Stimulated activated CD4-positive, alpha-beta T cell treated with anti-CD3 and anti-CD28 coated beads, TNF-alpha, amount 100 ng/mL, for 1 hour (primary cell): ENCODE results near the gene PPM1H.
"Not testable (repeated sequence)": the region's sequence is repeated elsewhere in the genome, so short reads cannot be mapped to it uniquely, and the experiment has no call there.

ENCODE experiments used
- DNase-seq, 3 donors: peaks; one replicate each; pipeline ENCODE4 v3.0.0-alpha.2; 2020; ENCODE audit warnings: low read depth in 3 of 3, low spot score in 1 of 3

Gene PPM1H

DNA sequence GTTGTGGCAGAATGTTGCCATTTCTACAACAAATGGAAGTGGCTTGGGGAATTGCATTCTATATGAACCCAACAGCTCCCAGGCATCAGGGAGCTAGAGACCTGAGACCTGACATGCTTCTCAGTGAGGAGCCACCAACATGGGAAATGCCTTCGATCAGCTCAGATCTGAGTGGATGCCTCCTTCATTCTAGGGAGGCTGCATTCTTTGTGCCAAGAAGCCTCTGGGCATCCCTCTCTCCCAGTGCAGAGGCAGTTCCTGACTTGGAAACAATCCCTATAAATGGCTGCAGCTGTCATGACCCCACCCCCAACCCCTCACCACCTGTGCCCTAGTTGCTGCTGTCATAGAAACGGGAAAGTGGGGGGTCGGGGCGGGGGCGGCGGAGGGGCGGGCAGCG lies 196.3 kb downstream of the PPM1H start:
- DNase-seq, result no peak

- no peak for DNase-seq
Observed at GRCh38 chr12:62738105-62738504, 196.8 kb downstream of the PPM1H start.

DNA sequence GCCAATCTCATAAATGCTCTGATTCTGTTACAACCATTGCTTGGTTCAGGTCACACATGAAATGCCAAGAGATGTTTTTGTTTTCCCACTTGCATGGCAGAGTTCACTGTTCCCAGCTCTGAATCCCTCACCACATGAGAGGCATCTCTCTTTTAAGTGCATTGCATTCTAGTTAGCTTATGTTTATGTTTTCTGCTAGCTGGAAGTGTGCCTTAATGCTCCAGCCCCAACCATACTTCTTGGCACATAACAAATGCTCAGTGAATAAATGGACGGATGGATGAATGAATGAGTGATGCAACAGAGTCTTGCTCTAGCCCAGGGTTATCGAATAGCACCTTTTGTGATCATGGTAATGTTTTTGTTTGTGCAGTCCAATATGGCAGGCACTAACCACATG lies 197.3 kb downstream of the PPM1H start:
- no peak for DNase-seq

DNA sequence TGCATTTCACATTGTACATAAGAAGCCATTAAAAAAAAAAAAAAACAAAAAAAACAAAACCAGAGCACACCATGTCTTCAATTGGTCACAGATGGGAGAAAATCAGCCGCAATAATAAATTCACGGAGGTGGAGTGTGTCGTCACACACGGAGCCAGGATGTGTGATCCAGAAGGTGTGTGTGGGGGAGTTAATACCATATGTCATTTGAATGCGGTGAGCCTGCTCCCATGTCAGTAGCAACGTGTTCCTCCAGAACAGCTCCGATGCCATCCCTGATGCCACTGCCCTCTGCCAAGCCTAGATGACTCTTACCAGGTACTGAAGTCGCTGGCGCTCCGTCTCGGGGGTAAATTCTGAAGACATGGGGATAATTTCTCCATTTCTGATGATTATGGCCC lies 197.8 kb downstream of the PPM1H start:
- DNase-seq, result no peak

- no peak for DNase-seq
Observed at GRCh38 chr12:62736596-62736995, 198.4 kb downstream of the PPM1H start.

DNA sequence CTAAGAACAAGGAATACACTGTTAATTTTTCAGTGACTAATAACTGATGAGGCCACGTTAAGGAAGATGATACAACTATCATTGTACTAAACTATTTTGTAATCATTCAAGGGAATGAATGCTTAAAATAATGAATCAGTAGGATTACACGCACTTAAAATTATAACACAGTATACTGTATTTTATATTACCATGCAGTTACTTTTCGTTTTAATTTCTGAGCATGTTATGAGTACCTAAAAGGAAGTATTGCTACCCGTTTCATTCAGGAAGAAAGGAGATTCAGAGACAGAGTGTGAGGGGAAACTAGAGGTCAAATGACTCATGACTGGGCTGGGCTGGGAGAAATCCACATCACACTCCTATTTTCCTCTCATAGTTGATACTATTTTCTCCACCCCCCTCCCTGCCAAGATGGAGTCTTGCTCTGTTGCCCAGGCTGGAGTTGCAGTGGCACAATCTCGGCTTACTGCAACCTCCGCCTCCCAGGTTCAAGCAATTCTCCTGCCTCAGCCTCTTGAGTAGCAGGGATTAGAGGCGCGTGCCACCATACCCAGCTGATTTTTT lies 202.0 kb downstream of the PPM1H start:
- no peak for DNase-seq

GRCh38 chr12:62731055-62731820 lies 203.7 kb downstream of the PPM1H start:
- no peak for DNase-seq

DNA sequence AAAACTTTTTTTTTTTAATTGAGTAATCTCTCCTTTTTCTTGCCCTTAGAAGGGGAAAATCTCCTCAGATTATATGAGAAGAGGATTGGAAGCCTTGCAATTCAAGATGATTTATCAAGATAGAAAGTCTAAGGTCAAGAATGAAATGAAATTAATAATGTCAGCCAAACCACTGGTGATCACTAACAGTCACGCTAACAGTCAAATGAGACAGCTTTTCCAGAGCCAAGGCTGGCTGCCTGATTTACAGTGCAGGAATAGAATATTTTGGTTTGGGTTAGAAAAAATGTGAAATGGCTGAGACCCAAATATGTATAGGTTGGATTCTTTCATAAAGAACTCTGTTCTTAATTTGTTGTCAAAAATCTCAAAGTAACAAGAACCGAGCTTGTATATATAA lies 204.3 kb downstream of the PPM1H start:
- DNase-seq, result no peak

DNA sequence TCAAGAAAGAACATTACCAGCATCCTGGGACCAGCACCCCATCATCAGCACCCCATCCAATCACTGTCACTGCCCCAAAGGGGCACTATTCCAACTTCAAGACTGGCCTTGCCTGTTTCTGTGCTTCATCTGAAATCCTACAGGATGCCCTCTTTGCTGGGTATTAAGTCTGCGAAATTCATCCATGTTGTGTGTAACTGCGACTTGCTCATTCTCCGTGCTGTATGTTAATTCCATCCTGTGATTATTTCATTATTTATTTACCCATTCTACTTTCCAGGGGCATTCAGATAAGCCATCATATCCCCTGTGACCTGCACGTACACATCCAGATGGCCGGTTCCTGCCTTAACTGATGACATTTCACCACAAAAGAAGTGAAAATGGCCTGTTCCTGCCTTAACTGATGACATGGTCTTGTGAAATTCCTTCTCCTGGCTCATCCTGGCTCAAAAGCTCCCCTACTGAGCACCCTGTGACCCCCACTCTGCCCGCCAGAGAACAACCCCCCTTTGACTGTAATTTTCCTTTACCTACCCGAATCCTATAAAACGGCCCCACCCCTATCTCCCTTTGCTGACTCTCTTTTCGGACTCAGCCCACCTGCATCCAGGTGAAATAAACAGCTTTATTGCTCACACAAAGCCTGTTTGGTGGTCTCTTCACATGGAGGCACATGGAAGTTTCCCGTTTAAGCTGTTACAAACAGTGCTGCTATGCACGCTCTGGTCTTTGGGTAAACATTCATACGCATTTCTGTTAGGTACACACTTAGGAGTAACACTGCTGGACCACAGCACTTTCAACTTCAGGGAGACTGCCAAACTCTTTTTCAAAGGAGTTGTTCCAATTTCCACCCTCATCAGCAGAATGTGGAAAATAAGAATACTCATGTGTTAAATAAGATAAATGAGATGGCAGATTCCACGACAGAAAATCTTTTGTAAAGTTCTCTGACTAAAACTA lies 205.1 kb downstream of the PPM1H start:
- not testable (repeated sequence) for DNase-seq

DNA sequence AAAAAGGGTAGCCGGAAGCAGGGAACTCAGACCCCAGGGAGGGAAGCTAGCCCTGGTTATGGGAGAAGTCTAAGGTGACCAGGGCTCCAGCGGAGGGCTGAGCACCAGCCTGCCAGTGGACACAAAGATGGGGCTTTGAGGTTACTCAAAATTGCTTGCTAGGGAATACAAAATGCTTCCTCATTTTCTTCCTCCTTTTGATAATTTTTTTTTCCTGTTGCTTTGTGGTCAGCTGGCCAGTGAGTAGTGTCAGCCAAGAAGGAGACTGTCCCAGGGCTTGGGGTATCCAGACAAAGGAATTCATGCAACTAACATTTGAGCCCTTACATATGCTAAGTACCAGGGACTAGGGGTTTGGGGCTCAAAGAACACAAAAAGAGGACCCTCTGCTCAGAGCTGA lies 206.2 kb downstream of the PPM1H start:
- no peak for DNase-seq

GRCh38 chr12:62726471-62726980 lies 208.4 kb downstream of the PPM1H start:
- DNase-seq, result no peak

- DNase-seq, result no peak
Observed at GRCh38 chr12:62725781-62726180, 209.2 kb downstream of the PPM1H start.

DNA sequence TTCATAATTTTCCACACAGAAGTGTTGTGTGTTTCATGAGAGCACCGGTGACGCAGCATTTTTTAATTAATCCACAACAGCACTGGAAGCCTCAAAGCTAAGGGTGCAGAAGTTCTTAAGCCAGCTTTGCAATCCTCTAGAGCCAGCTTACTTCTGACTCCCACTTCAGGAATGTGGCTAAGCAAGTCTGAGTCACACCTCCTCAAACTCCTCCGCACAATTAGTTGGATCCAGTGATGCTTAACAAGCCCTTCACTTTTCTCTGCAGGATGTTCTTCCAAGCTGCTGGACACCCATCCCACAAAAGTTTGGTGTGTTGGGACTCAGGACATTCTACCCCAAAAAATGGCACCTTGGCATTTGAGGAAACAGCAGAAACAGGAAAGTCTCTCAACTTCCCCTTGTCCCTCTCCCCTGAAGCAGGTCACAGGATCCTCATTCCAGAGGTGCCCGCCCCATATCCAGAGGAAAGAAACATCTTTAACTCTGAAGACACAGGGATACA lies 210.0 kb downstream of the PPM1H start:
- no peak for DNase-seq

DNA sequence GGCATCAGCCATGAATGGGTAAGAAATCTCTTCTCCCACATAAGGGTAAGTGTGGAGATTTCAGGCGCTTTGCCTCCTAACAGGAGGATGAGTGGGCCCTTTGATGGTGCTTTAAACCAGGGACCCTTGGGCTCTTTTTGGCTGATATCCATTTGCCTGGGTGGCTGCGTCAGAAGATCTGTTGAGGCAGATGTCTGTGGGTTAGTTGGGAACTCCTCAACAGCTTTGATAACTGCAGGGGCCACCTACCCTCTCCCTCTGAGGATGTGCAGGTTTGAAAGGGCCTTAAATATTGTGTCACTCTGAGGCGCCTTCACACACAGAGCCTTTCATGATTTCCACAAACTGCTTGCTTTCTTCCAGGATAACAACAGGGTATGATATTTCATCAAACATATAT lies 210.7 kb downstream of the PPM1H start:
- DNase-seq, result no peak

- DNase-seq, result no peak
Observed at GRCh38 chr12:62722971-62723680, 211.8 kb downstream of the PPM1H start.

DNA sequence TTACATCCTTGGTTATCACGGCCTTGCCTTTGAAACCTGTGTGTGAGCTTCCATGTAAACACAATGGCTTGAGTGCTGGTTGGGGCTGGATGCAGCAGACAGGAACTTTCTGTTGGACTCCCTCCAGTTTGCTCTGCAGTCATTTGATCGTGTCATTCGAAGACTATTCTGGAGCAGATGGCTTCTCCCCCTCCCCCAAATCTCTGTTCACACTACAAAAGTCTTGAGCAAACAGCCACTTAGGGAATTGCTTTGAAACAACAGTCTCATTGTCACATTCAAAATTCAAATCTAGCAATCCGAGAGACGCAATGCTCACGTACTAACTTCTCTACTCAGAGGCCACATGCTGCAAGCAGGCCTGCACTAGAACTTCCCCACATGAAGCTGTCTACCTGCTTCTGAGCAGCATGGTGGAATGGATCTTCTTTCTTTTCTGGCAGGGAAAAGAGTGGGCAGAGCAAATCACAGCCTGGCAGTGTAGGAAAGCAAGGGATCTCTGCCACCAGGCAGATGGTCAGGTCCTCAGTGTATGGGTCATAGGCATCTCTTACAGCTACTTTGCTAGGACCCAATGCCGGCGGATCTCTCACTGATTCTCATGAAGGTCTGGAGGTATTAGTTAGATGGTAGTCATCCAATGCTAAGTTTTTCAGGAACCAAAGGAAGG lies 214.2 kb downstream of the PPM1H start:
- no peak for DNase-seq

DNA sequence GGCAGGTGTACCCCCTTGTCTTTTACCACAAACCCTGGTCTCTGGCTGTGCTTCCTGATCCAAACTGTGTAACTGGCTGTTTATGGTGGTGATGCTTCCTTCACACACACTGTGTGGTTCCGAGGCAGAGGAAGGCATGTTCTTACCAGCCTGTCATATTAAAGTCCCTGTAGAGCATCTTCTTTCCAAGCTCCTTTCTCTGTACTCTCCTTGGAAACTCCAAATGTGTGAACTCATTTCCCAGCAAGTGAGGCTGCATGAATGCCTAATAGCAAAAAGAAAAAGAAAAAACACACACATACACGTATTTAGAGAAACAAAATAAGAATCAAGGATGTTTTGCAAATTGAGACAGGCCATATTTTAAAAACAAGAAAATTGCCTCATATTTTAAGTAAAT lies 214.9 kb downstream of the PPM1H start:
- no peak for DNase-seq

DNA sequence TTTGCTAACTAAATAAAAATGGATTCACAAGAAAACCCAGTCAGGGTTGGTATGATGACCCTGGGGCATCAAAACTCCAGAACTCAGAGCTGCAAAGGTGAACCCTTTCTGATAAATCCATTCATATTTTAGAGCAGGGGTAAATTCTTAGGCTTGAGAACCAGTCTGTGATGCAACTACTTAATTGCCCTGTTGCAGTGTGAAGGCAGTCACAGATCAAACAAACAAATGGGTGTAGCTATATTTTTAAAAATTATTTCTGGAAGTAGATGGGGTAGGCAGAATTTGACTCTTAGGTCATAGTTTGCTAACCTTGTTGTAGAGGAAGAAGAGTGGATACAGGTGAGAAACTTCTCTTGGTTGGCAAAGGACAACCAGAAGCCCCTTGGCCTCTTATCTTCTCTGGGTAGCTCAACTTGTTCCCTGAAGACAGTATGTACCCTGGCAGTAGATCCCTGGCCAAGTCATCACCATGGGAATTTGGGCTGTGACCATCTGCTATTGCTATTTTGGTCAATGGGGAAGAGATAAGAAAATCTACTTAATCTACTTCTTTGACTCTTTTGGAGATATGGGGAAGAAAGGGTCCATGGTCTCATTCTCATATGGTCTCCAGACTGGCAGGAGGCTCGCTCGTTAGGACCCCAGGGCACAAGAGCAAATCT lies 216.1 kb downstream of the PPM1H start:
- no peak for DNase-seq

DNA sequence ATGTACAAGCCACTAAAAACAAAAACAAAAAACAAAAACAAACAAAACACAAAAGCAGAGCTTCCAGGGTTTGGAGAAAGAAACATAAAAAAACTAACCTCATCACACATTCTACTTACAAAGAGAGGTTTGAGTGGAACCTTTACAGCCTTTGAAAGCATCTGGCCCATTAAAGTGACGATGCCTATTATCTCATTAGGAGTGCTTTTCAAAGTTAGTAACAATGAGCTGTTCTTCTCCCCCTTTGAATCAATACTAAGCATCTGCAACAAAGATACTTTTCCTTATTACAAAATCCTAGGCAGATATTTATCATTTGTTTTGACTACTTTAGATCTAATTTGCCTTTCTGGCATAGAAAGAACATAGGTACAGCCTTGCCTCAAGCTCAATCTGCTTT lies 217.3 kb downstream of the PPM1H start:
- DNase-seq, result no peak
